HG02623 (cell line): Measurements from ENCODE around the gene TAF3.

Source experiments
- ATAC-seq: cut with Tn5 transposase; IDR thresholded peaks from one replicate; pipeline ENCODE4 v1.9.1; 2021; ENCODE audit warnings: moderate library complexity; ENCODE audit not compliant: unreplicated experiment

Gene TAF3

GRCh38 chr10:7874864-7875263 lies 56.6 kb downstream of the TAF3 start:
- no peak for ATAC-seq

DNA sequence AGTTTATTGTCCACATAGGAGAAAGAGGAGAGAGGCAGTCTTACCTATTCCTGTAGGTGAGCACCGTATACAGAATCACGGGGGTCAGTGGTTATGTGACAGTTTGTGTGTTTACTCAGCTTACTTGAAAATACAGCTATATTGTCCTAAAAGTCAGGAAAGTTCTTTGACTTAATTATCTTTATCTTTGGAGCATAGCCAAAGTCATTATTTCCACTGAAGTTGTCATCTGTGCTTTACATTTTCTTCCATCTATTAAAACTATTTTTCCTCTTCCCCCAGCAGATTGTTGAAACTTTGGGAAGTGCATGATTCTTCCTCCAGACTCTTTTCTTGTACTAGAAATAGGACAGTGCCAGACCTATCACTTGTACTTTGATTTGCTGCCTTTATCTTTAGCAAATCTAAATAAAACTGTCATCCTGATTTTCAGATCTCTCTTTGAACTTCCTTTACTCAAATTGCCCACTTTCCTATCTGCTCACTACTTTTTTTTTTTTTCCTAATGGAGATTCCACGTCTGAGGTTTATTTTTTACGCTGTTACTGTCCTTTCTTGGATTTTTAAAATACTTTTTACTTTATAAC lies 58.3 kb downstream of the TAF3 start:
- no peak for ATAC-seq

DNA sequence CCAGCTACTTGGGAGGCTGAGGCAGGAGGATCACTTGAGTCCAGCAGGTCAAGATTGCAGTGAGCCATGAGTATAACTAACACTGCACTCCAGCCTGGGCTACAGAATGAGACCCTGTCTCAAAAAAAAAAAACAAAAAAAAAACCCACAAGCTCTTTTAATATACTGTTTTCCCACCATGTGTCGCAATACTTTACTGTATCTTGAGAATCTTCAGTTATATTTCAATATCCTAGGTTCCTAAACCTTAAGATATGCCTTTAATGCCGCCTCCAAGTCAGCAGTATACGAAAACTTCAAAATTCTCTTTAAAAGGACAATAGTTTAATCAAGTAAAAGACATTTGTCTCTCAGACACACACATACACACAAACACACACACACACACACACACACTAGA lies 62.8 kb downstream of the TAF3 start:
- no peak for ATAC-seq

- no peak for ATAC-seq
These were observed 67.8 kb downstream of the TAF3 start for GRCh38 chr10:7886056-7886455.

DNA sequence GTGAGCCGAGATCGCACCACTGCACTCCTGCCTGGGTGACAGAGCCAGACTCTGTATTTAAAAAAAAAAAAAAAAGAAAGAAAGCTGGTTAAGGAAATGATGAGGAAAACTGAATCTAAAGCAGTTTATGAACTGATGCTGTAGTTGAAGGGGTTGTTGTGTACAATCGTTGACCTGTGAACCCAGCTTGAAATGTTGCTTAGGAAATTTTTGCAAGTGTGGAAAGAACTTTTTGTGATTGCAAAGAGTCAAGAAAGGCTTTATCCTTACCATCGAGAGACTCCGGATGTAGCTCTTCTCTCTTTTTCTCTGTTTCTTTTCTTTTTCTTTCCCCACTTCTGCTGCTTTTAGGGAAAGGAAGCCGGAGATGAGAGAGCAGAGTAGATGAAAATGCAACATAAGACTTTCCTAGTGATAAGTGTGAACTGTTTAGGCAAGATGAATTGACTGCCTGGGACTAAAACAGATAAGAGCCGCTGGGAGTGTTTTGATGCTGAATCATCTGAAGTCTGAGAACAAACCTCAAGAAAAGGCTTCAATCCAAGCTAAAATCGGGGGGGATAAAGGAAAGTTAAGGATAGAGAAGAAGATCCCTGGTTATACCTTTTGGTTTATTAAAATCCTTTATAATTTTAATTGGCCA lies 69.0 kb downstream of the TAF3 start:
- ATAC-seq, result no peak

DNA sequence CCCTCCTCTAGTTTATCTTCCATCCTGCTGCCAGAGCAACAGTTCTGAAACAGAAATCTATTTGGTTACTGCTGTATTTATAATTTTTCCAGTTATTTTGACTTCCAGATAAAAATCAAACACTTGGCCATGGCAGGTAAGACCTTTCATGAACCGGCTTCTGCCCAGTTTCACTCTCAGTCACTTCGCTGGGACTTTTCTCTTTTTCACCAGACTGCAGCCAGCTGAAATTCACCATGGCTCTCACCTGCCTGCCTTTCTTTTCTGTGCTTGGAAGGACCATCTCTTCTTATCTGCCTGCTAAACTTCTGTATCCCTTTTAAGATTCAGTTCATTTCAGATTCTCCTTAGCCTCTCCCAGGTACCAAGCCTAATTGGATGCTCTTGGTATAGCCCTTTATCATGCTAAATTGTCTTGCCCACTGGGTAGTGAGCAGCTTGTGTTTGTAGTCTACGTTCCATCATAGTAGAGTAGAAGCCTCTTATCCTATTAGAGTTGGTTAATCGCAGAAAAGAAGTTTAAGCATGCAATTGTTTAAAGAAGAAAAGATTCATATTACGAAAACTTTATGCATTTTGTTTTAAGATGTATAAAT lies 71.7 kb downstream of the TAF3 start:
- no peak for ATAC-seq

DNA sequence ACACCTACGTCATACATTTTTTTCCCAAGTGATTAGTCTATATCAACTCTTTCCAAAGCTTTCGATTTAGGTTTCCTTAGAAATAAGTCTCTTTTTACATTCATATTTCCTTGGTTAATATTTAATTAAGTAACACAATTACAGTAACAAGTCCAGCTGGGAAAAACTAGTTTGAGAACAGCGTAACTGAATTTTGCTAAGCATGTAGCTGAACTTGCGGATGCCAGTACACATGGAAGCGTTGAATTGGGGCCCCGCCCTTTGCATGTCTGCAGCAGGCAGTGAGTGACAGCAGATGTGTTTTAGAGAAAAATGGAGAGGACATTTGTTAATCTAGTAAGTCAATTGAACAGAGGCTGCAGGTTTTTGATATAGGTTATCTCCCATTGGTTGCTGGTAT lies 72.5 kb downstream of the TAF3 start:
- no peak for ATAC-seq

- no peak for ATAC-seq
These were observed 73.3 kb downstream of the TAF3 start for GRCh38 chr10:7891634-7892033.

- ATAC-seq, result no peak
These were observed 73.8 kb downstream of the TAF3 start for GRCh38 chr10:7892146-7892545.

- ATAC-seq, result no peak
These were observed 77.4 kb downstream of the TAF3 start for GRCh38 chr10:7895699-7896090.

DNA sequence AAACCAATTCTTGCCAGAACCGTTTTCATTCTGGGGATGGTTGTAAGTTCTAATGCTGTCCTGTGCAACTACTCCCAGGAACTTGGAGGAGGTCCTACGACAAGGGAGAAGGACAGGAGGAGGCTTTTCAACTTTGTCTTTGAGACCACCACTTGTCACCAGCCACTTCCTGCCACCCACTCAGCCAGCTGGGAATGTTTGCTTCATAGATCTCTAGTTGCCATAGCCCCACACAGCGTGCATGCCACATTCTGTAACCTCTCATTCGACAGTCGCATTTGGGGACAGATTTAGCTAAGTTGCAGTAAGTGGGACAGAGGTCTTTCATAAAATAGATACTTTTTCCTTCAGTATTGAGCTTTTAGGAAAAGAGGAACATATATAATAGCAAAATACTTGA lies 78.0 kb downstream of the TAF3 start:
- ATAC-seq, result no peak

- ATAC-seq, result no peak
These were observed 83.0 kb downstream of the TAF3 start for GRCh38 chr10:7901256-7901655.

GRCh38 chr10:7902413-7902812 lies 84.1 kb downstream of the TAF3 start:
- ATAC-seq, result no peak

DNA sequence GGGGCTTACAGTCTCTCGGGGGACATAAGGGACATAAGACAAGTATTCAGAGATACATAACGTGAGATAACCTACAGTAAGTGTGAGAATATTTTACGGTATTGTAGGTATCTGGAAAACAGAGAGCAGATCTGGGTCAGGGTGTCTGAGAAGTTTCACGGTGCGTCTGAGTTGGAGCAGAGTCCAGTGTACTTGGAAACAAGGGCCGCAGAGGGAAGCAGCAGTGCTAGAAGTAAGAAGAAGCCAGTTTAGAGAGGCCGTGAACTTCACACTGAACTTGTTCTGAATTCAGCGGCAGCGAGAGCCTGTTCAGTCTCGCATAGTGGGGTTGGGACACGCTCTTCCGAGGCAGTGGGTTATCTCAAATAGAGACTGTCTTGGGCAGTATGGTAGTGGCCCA lies 85.5 kb downstream of the TAF3 start:
- ATAC-seq, result no peak

DNA sequence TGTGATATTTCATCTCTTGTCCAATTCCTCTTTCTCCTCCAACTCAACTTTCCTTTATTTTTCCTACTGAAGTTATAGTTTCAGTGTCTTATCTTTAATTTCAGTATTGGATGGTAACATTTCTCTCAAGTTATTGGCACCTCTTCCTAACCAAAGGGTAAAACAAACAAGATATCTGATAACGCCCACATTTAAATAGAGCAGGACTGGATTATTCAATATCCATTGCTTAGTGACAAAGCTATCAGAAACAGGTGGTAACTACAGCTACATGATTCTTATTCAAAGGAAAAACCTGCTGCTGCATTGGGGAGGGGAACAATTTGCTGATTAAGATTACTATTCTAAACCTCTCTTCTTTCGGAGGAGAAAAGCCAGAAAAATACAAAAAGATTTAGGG lies 87.8 kb downstream of the TAF3 start:
- ATAC-seq, result no peak

- ATAC-seq, result no peak
These were observed 90.4 kb downstream of the TAF3 start for GRCh38 chr10:7908541-7909210.

DNA sequence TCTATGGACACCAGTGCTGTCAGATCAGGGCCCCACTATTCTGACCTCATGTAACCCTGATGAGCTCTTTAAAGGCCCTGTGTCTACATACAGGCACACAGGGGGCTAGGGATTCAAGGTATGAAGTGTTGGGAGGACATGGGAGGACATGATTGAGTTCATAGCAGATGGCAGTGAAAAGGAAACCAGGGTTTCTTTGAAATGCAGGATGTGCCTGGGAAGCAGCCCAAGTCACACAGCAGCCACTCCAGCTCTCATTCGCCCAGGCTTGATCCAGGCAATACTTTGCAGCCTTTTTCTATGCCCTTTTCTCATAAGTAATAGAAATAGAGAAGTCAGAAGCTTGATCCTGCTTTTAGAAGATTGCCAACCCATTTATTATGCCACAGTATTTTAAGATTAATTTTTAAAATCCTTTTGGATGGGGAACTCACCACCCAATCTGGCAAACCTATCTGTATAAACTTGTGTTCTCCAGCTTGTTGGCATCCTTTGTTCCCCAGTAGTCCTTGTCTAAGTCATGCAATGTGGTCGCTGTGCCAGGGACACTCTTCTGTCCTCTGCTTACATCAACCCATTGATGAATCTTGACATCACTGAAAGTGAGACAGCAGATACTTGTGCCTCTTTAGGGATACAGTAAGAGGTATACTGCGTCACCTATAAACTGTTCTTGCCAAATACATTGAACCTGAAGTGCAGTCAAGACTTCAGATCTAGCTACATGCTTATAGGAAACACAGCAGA lies 95.0 kb downstream of the TAF3 start:
- no peak for ATAC-seq

DNA sequence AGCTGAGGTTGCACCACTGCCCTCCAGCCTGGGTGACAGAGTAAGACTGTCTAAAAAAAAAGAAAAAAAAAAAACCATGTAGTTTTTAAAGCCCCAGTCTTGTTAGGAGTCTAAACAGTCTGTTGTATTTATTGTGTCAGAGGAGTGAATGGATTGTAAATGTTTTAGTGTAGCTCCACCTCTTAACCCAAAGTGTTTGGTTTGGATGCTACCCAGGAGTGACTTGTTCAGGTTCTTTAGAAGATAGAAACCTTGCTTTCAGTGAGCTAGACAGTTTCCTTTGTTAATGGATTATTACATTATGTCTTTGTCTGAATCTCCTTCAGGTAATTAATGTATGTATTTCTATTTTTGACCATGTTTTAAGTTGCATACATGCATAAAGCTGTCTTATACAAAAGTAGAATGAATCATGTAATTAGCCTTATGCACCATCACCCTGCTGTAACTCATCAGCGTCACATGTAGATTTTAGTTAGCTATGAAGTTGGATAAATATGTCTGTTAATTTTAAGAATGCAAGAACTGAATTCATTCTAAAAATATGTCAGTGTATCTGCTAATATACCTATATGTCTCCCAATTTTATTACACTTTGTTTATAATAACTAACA lies 97.7 kb downstream of the TAF3 start:
- ATAC-seq, result no peak

DNA sequence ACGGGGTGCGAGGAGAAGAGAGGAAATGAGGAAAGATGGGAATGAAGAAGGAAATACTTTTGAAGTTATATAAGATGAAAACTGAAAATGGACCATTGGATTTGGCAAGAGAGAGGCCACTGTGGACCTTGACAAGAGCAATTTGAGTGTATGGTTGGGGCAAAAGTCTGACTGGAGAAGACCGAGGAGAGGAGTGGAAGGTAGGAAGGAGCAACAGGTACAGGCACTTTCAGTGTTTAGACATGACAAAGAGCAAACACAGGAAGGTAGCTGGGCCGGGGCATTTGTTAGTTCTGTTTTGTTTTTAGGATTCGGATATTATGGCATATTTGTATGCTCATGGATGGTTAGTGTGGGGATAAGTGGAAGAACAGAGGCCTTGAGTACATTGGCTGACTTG lies 99.4 kb downstream of the TAF3 start:
- no peak for ATAC-seq

DNA sequence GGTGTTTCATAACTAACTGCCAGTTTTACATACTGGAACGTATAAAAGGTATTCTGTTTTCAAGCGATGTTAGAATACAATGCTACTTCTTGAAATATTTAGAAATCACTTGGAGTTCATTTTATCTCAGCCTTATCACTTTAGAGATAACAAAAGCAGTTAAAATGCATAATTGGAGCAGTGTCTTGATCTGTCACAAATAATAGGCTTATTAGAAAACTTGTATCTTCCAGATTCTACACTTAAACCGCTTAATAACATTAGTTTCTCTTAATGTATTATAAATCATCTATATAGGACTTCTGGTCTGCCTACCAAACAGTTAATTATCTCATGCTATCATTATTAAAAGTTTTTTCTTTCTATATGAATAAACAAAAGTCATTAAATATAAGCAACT lies 104.4 kb downstream of the TAF3 start:
- ATAC-seq, result no peak

DNA sequence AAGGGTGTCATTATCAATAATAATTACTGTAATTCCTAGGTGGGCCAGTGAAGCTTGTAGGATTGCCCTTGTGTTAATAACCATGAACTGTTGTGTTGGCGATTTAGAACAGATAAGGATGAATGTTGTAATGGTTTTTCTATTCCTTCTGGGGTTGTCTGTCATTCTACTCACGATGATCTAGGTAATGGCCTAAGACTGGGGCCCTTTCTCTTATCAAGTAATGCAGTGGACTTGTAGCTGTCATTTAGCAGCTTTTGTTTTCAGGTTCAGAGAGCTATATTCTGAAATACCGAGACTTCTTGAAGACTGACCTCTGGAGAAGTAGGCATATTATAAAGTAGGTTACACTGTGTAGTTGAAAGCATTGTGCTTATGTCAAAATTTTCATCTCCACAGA lies 110.2 kb downstream of the TAF3 start:
- ATAC-seq, result no peak
